B cell (primary cell): ENCODE results near the gene HAS3.

Experiments
- EZH2 ChIP-seq: IDR thresholded peaks from 2 replicates; pipeline ENCODE4 v1.6.1; 2012; ENCODE audit warnings: borderline replicate concordance, low read depth, mild to moderate bottlenecking, moderate library complexity, low read length; ENCODE audit not compliant: insufficient read depth, poor library complexity, severe bottlenecking
- TF ChIP-seq, protein P1 (sequence below): fragments of 200-600 bp; IDR thresholded peaks from one replicate; pipeline ENCODE4 v1.8.0; 2022; ENCODE audit warnings: antibody characterized with exemption, mild to moderate bottlenecking

DNA sequence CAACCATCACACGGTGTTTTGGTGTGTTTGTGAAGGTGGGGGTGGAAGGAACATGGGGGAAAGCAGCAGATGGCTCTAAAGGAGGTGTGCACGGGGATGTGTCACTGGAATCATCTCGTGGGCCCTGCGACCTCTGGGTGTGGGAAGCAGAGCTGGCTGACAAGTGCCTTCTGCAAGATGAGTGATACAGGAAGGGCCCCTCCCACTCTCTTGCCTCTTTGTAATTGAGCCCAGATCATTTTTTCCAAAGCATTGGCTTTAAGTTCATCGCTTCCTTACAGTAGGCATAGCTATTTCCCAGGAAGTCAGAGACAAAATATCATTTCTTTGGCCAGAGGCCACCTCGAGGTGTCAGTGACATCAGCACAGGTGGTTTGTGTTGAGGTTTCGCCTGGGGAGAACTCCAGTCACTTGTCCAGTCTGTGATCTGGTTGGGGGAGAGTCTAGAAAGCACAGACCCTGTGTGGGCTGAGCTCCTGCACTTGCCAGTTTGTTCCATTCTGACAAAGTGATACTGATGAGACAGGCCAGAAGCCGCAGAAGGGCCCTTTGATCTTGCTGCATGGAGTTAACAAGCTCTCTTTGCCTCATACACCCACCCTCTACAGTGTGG, 60.9 kb downstream of the HAS3 start:
- TF ChIP-seq, protein P1, sequence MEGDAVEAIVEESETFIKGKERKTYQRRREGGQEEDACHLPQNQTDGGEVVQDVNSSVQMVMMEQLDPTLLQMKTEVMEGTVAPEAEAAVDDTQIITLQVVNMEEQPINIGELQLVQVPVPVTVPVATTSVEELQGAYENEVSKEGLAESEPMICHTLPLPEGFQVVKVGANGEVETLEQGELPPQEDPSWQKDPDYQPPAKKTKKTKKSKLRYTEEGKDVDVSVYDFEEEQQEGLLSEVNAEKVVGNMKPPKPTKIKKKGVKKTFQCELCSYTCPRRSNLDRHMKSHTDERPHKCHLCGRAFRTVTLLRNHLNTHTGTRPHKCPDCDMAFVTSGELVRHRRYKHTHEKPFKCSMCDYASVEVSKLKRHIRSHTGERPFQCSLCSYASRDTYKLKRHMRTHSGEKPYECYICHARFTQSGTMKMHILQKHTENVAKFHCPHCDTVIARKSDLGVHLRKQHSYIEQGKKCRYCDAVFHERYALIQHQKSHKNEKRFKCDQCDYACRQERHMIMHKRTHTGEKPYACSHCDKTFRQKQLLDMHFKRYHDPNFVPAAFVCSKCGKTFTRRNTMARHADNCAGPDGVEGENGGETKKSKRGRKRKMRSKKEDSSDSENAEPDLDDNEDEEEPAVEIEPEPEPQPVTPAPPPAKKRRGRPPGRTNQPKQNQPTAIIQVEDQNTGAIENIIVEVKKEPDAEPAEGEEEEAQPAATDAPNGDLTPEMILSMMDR = no peak
- TF ChIP-seq EZH2 = no peak
